ENCODE measurements around the gene EXOC6B.

EXOC6B gene

DNA sequence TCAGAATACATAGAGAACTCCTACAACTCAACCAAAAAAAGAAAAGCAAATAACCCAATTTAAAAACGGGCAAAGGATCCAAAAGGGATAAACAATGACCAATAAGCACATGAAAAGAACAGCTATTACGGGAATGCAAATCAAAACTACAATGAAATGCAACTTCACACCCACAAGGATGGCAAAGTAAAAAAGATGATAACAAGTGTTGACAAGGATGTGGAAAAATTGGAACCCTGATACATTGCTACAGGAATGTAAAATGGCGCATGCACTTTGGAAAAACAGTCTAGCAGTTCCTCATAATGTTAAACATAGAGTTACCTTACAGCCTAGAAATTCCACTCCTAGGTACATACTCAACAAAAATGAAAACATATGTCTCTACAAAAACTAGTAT lies 4.7 kb downstream of the EXOC6B start:
- no peak for TF ChIP-seq ZNF184 (tag by site-specific recombination; IDR thresholded peaks at IDR 0.05)
- TF ChIP-seq ZNF558 (tag by site-specific recombination; IDR thresholded peaks at IDR 0.05), result no peak
- TF ChIP-seq, protein P1, sequence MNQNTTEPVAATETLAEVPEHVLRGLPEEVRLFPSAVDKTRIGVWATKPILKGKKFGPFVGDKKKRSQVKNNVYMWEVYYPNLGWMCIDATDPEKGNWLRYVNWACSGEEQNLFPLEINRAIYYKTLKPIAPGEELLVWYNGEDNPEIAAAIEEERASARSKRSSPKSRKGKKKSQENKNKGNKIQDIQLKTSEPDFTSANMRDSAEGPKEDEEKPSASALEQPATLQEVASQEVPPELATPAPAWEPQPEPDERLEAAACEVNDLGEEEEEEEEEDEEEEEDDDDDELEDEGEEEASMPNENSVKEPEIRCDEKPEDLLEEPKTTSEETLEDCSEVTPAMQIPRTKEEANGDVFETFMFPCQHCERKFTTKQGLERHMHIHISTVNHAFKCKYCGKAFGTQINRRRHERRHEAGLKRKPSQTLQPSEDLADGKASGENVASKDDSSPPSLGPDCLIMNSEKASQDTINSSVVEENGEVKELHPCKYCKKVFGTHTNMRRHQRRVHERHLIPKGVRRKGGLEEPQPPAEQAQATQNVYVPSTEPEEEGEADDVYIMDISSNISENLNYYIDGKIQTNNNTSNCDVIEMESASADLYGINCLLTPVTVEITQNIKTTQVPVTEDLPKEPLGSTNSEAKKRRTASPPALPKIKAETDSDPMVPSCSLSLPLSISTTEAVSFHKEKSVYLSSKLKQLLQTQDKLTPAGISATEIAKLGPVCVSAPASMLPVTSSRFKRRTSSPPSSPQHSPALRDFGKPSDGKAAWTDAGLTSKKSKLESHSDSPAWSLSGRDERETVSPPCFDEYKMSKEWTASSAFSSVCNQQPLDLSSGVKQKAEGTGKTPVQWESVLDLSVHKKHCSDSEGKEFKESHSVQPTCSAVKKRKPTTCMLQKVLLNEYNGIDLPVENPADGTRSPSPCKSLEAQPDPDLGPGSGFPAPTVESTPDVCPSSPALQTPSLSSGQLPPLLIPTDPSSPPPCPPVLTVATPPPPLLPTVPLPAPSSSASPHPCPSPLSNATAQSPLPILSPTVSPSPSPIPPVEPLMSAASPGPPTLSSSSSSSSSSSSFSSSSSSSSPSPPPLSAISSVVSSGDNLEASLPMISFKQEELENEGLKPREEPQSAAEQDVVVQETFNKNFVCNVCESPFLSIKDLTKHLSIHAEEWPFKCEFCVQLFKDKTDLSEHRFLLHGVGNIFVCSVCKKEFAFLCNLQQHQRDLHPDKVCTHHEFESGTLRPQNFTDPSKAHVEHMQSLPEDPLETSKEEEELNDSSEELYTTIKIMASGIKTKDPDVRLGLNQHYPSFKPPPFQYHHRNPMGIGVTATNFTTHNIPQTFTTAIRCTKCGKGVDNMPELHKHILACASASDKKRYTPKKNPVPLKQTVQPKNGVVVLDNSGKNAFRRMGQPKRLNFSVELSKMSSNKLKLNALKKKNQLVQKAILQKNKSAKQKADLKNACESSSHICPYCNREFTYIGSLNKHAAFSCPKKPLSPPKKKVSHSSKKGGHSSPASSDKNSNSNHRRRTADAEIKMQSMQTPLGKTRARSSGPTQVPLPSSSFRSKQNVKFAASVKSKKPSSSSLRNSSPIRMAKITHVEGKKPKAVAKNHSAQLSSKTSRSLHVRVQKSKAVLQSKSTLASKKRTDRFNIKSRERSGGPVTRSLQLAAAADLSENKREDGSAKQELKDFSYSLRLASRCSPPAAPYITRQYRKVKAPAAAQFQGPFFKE (tag by site-specific recombination; IDR thresholded peaks at IDR 0.05; ENCODE audit: borderline replicate concordance), result no peak
- no peak for TF ChIP-seq ZNF660 (tag by site-specific recombination; IDR thresholded peaks at IDR 0.05)
- TF ChIP-seq ZNF341 (tag by site-specific recombination; IDR thresholded peaks at IDR 0.05; ENCODE audit: low read depth), result no peak
- no peak for TF ChIP-seq ZNF112 (tag by site-specific recombination; IDR thresholded peaks at IDR 0.05)
- TF ChIP-seq, protein P2, sequence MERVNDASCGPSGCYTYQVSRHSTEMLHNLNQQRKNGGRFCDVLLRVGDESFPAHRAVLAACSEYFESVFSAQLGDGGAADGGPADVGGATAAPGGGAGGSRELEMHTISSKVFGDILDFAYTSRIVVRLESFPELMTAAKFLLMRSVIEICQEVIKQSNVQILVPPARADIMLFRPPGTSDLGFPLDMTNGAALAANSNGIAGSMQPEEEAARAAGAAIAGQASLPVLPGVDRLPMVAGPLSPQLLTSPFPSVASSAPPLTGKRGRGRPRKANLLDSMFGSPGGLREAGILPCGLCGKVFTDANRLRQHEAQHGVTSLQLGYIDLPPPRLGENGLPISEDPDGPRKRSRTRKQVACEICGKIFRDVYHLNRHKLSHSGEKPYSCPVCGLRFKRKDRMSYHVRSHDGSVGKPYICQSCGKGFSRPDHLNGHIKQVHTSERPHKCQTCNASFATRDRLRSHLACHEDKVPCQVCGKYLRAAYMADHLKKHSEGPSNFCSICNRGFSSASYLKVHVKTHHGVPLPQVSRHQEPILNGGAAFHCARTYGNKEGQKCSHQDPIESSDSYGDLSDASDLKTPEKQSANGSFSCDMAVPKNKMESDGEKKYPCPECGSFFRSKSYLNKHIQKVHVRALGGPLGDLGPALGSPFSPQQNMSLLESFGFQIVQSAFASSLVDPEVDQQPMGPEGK (tag by site-specific recombination; IDR thresholded peaks at IDR 0.05), result no peak
- TF ChIP-seq ZNF654 (tag by site-specific recombination; IDR thresholded peaks at IDR 0.05; ENCODE audit: low read depth), result no peak
- TF ChIP-seq ZNF148 (tag by site-specific recombination; IDR thresholded peaks at IDR 0.05; ENCODE audit: borderline replicate concordance), result no peak
- TF ChIP-seq, protein P3, sequence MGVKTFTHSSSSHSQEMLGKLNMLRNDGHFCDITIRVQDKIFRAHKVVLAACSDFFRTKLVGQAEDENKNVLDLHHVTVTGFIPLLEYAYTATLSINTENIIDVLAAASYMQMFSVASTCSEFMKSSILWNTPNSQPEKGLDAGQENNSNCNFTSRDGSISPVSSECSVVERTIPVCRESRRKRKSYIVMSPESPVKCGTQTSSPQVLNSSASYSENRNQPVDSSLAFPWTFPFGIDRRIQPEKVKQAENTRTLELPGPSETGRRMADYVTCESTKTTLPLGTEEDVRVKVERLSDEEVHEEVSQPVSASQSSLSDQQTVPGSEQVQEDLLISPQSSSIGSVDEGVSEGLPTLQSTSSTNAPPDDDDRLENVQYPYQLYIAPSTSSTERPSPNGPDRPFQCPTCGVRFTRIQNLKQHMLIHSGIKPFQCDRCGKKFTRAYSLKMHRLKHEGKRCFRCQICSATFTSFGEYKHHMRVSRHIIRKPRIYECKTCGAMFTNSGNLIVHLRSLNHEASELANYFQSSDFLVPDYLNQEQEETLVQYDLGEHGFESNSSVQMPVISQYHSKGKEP (tag by site-specific recombination; IDR thresholded peaks at IDR 0.05), result no peak
- TF ChIP-seq HOXC10 (CRISPR knock-in tag; IDR thresholded peaks at IDR 0.05), result no peak
- no peak for TF ChIP-seq ZNF202 (tag by site-specific recombination; IDR thresholded peaks at IDR 0.05; ENCODE audit: borderline replicate concordance)
- TF ChIP-seq MEIS1 (CRISPR knock-in tag; IDR thresholded peaks at IDR 0.05; ENCODE audit: borderline replicate concordance), result no peak
- TF ChIP-seq TCF7L2 (IDR thresholded peaks at IDR 0.05; ENCODE audit: borderline replicate concordance, low read depth, low read length), result no peak
- TF ChIP-seq, protein P4, sequence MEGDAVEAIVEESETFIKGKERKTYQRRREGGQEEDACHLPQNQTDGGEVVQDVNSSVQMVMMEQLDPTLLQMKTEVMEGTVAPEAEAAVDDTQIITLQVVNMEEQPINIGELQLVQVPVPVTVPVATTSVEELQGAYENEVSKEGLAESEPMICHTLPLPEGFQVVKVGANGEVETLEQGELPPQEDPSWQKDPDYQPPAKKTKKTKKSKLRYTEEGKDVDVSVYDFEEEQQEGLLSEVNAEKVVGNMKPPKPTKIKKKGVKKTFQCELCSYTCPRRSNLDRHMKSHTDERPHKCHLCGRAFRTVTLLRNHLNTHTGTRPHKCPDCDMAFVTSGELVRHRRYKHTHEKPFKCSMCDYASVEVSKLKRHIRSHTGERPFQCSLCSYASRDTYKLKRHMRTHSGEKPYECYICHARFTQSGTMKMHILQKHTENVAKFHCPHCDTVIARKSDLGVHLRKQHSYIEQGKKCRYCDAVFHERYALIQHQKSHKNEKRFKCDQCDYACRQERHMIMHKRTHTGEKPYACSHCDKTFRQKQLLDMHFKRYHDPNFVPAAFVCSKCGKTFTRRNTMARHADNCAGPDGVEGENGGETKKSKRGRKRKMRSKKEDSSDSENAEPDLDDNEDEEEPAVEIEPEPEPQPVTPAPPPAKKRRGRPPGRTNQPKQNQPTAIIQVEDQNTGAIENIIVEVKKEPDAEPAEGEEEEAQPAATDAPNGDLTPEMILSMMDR (tag by site-specific recombination; IDR thresholded peaks at IDR 0.05), result no peak
- ChIA-PET CTCF (interaction anchor here (0.6 to 1.9 kb wide), 3 partner anchors 39 to 42 kb away, joined by 3 to 10 read pairs (median 8); no protein-coding TSS in a partner anchor), POLR2A (no interaction called here)
- Histone ChIP-seq H3K9me3 (ENCODE audit: control insufficient read depth, insufficient read depth, low read depth, low read length) (no peaks in the 10 kb centered on the region), H3K4me3 (ENCODE audit: low read depth, low read length) (no peak overlapping the region), H3K27ac (ENCODE audit: extremely low read depth, low read depth, low read length) (no peak overlapping the region), H3K4me1 (ENCODE audit: control insufficient read depth, insufficient read depth, low read length) (peaks cover 7% of the 10 kb centered on the region; the same call in 1 of the 2 replicates), H3K36me3 (ENCODE audit: control insufficient read depth in 2 of 2, insufficient read depth in 1 of 2, low read length in 2 of 2) (peaks cover 0 to 6% of the 10 kb centered on the region in 2 experiments)
